H1 (cell line): Measurements from ENCODE around the gene PIK3CA. TPM values are rescaled to one million over a fixed set of nuclear protein-coding genes. Genes with fewer than 3 reads are reported as not detected.
A peak's percentile ranks its signal among the peaks of the same experiment; 100 is the strongest.

ENCODE experiments used
- CTCF ChIA-PET: fragments of 300-600 bp; sonication (Branson Sonifier 250); formaldehyde crosslinking; loops from one replicate; lab custom pipeline; 2021; ENCODE audit not compliant: partially characterized antibody; lab: Charles Lee
- POLR2A ChIA-PET: fragments of 300-600 bp; sonication (Branson Sonifier 250); formaldehyde crosslinking; loops from one replicate; lab custom pipeline; 2021; ENCODE audit warnings: inconsistent platforms; ENCODE audit not compliant: partially characterized antibody; lab: Charles Lee
- DNase-seq, 2 experiments: peaks; one replicate each; pipeline versions ENCODE4 v3.0.0 to v3.0.0-alpha.2; 2010 to 2022; ENCODE audit warnings: low spot score in 2 of 2, low read depth in 1 of 2, mixed read lengths in 1 of 2
- FAIRE-seq: peaks from 2 replicates; lab custom pipeline; 2011; peaks lifted over from hg19 to GRCh38; lab: Jason Lieb, UNC
- H2AFZ ChIP-seq: 2 replicates; pipeline ENCODE4 v1.8.1; 2012; ENCODE audit warnings: low read length, inconsistent platforms
- H2AK5ac ChIP-seq: 2 replicates; pipeline ENCODE4 v1.6.1; 2013; ENCODE audit warnings: low read depth, low read length
- H2BK120ac ChIP-seq: replicated peaks from 2 replicates; pipeline ENCODE3; 2013; ENCODE audit warnings: low read depth, low read length, inconsistent platforms
- H2BK12ac ChIP-seq: 2 replicates; pipeline ENCODE4 v1.6.1; 2013; ENCODE audit warnings: low read depth, low read length
- H2BK15ac ChIP-seq: 2 replicates; pipeline ENCODE4 v1.6.1; 2013; ENCODE audit warnings: low read length
- H2BK20ac ChIP-seq: 2 replicates; pipeline ENCODE4 v1.6.1; 2013; ENCODE audit warnings: low read length
- H2BK5ac ChIP-seq: 2 replicates; pipeline ENCODE4 v1.6.1; 2013; ENCODE audit warnings: low read depth, low read length
- H3K14ac ChIP-seq: 2 replicates; pipeline ENCODE4 v1.6.1; 2013; ENCODE audit warnings: inconsistent platforms; ENCODE audit not compliant: insufficient read length
- H3K18ac ChIP-seq: 2 replicates; pipeline ENCODE4 v1.6.1; 2013; ENCODE audit warnings: low read length; ENCODE audit errors: extremely low read depth
- H3K23ac ChIP-seq: 2 replicates; pipeline ENCODE4 v1.6.1; 2013; ENCODE audit warnings: inconsistent platforms; ENCODE audit not compliant: insufficient read length
- H3K23me2 ChIP-seq: 2 replicates; pipeline ENCODE4 v1.6.1; 2013; ENCODE audit warnings: low read depth, low read length
- H3K27ac ChIP-seq: 2 replicates; pipeline ENCODE4 v1.6.1; 2011; ENCODE audit warnings: low read depth, low read length, inconsistent platforms
- H3K27me3 ChIP-seq, 4 experiments: replicated peaks in 1 of 4; 1 replicate in 1 of 4; 2 replicates in 3 of 4; pipeline versions ENCODE4 v1.6.1 to v1.8.1; 2011 to 2013; ENCODE audit warnings: low read length in 3 of 4, mild to moderate bottlenecking in 3 of 4, inconsistent platforms in 2 of 4, mixed read lengths in 2 of 4, moderate library complexity in 1 of 4; ENCODE audit not compliant: control insufficient read depth in 3 of 4, insufficient read depth in 3 of 4; ENCODE audit errors: extremely low read depth in 1 of 4
- H3K36me3 ChIP-seq, 4 experiments: 2 replicates each; pipeline versions ENCODE4 v1.6.1 to v1.8.1; 2011 to 2013; ENCODE audit warnings: mild to moderate bottlenecking in 4 of 4, low read length in 3 of 4, moderate library complexity in 2 of 4, control low read depth in 1 of 4, inconsistent platforms in 1 of 4; ENCODE audit not compliant: insufficient read depth in 4 of 4, control insufficient read depth in 2 of 4
- H3K4ac ChIP-seq: replicated peaks from 2 replicates; pipeline ENCODE3; 2013; ENCODE audit warnings: low read length, low read depth, mixed read lengths, inconsistent platforms; ENCODE audit not compliant: insufficient read length
- H3K4me1 ChIP-seq, 4 experiments: replicated peaks in 1 of 4; 1 replicate in 1 of 4; 2 replicates in 3 of 4; pipeline versions ENCODE4 v1.6.1 to v1.8.1; 2011 to 2013; ENCODE audit warnings: low read length in 3 of 4, inconsistent platforms in 2 of 4, mixed read lengths in 1 of 4; ENCODE audit not compliant: insufficient read depth in 4 of 4, control insufficient read depth in 3 of 4
- H3K4me2 ChIP-seq, 2 experiments: 2 replicates each; pipeline versions ENCODE4 v1.6.1 to v1.8.1; 2011 to 2013; ENCODE audit warnings: low read depth in 2 of 2, low read length in 2 of 2, control low read depth in 1 of 2, inconsistent platforms in 1 of 2, mild to moderate bottlenecking in 1 of 2; ENCODE audit not compliant: insufficient read depth in 1 of 2
- H3K4me3 ChIP-seq, 4 experiments: fragments of 200-600, 300-600 bp in 1 of 4; sonication (generic), shearing (Covaris generic), sonication (Bioruptor Twin) in 1 of 4; 2 replicates each; pipeline versions ENCODE4 v1.5.1 to v1.8.1; 2011 to 2016; ENCODE audit warnings: low read length in 4 of 4, low read depth in 3 of 4, control low read depth in 2 of 4, inconsistent platforms in 2 of 4, mild to moderate bottlenecking in 2 of 4, mixed read lengths in 1 of 4, moderate library complexity in 1 of 4; ENCODE audit not compliant: insufficient read depth in 2 of 4; ENCODE audit errors: extremely low read depth in 1 of 4
- H3K56ac ChIP-seq: replicated peaks from 2 replicates; pipeline ENCODE3; 2013; ENCODE audit warnings: low read depth, mild to moderate bottlenecking, mixed read lengths, low read length, inconsistent platforms; ENCODE audit not compliant: insufficient read length
- H3K79me1 ChIP-seq: 2 replicates; pipeline ENCODE4 v1.6.1; 2013; ENCODE audit warnings: low read depth, low read length, control low read depth
- H3K79me2 ChIP-seq, 2 experiments: 2 replicates each; pipeline versions ENCODE4 v1.6.1 to v1.8.1; 2012 to 2013; ENCODE audit warnings: low read length in 2 of 2, mild to moderate bottlenecking in 2 of 2, inconsistent platforms in 1 of 2; ENCODE audit not compliant: insufficient read depth in 2 of 2, control insufficient read depth in 1 of 2
- H3K9ac ChIP-seq, 4 experiments: replicated peaks in 1 of 4; 1 replicate in 1 of 4; 2 replicates in 3 of 4; pipeline versions ENCODE4 v1.6.1 to v1.8.1; 2011 to 2013; ENCODE audit warnings: low read depth in 3 of 4, low read length in 3 of 4, control low read depth in 2 of 4, mild to moderate bottlenecking in 2 of 4, moderate library complexity in 2 of 4, inconsistent platforms in 1 of 4; ENCODE audit errors: extremely low read depth in 1 of 4
- H3K9me3 ChIP-seq, 2 experiments: 2 replicates each; pipeline versions ENCODE4 v1.6.1 to v1.8.1; 2012 to 2013; ENCODE audit warnings: mild to moderate bottlenecking in 2 of 2, moderate library complexity in 2 of 2, control low read depth in 1 of 2, inconsistent platforms in 1 of 2, low read depth in 1 of 2, low read length in 1 of 2, mixed read lengths in 1 of 2; ENCODE audit not compliant: insufficient read depth in 2 of 2
- H4K20me1 ChIP-seq, 2 experiments: replicated peaks in 1 of 2; 2 replicates each; pipeline versions ENCODE3 to v1.8.1; 2011 to 2013; ENCODE audit warnings: inconsistent platforms in 2 of 2, low read length in 2 of 2, mild to moderate bottlenecking in 1 of 2; ENCODE audit not compliant: insufficient read depth in 2 of 2, control insufficient read depth in 1 of 2
- H4K5ac ChIP-seq: 2 replicates; pipeline ENCODE4 v1.6.1; 2013; ENCODE audit warnings: low read length, low read depth, mixed read lengths, inconsistent platforms; ENCODE audit not compliant: insufficient read length
- H4K8ac ChIP-seq: 2 replicates; pipeline ENCODE4 v1.8.0; 2013; ENCODE audit warnings: mild to moderate bottlenecking, moderate library complexity, low read length, inconsistent platforms; ENCODE audit not compliant: insufficient read depth; ENCODE audit errors: extremely low read depth
- H4K91ac ChIP-seq: replicated peaks from 2 replicates; pipeline ENCODE3; 2013; ENCODE audit warnings: low read length, mixed read lengths, inconsistent platforms; ENCODE audit not compliant: insufficient read length
- HDAC6 ChIP-seq: IDR thresholded peaks from one replicate; pipeline ENCODE4 v1.7.1; 2012; ENCODE audit warnings: low read depth, mild to moderate bottlenecking, inconsistent platforms, low read length, moderate library complexity
- RAD21 ChIP-seq, 2 experiments: IDR thresholded peaks in 1 of 2; conservative IDR thresholded peaks in 1 of 2; 2 replicates each; pipeline ENCODE4 v1.6.1; 2011; ENCODE audit warnings: low read depth in 2 of 2, low read length in 2 of 2, improper control_type of control experiment in 1 of 2, inconsistent platforms in 1 of 2, mild to moderate bottlenecking in 1 of 2, moderate library complexity in 1 of 2
- SIRT6 ChIP-seq: IDR thresholded peaks from one replicate; pipeline ENCODE4 v1.7.1; 2012; ENCODE audit warnings: low read length, inconsistent platforms
- WGBS, 2 experiments: shearing (Covaris generic) in 1 of 2; methylation state at CpG; one replicate each; pipeline versions ENCODE4 v1.1.6 to v1.1.7; 2013 to 2015; ENCODE audit warnings: low lambda C conversion rate in 2 of 2, mixed read lengths in 2 of 2, inconsistent platforms in 1 of 2, low coverage in 1 of 2, missing lambda C conversion rate in 1 of 2; ENCODE audit not compliant: insufficient replicate concordance in 2 of 2, insufficient coverage in 1 of 2, insufficient read length in 1 of 2; ENCODE audit errors: extremely low coverage in 1 of 2, missing lambda C conversion rate in 1 of 2; 5-methylcytosine and 5-hydroxymethylcytosine counted together
- polyA plus RNA-seq, 7 experiments: library from polyadenylated mRNA; depleted of rRNA in 3 of 7; stranded (reverse) in 5 of 7; unstranded in 2 of 7; fragments of >200 nt in 5 of 7; fragments of 200-250 nt in 2 of 7; gene quantifications; 1 replicate in 5 of 7; 2 replicates in 1 of 7; 4 replicates in 1 of 7; pipeline versions ENCODE4 v1.2.1 to v1.2.3, GENCODE V29; 2011 to 2013; ENCODE audit warnings: missing spikeins in 2 of 7, mixed read lengths in 2 of 7
- total RNA-seq: library from RNA; stranded (reverse); fragmentation: NEBNext Ultra II Directional; extraction: Animal tissue kit (Norgen Biotek cat#: 25700); gene quantifications from 2 replicates; pipeline ENCODE4 v1.2.1, GENCODE V29; 2021
- TF ChIP-seq, protein P1 (sequence below), 3 experiments: IDR thresholded peaks; 1 replicate in 2 of 3; 2 replicates in 1 of 3; pipeline versions ENCODE4 v1.5.1 to v1.6.1; 2011; ENCODE audit warnings: low read length in 3 of 3, mild to moderate bottlenecking in 3 of 3, inconsistent platforms in 2 of 3, low read depth in 1 of 3, moderate library complexity in 1 of 3; ENCODE audit not compliant: insufficient read depth in 1 of 3; ENCODE audit errors: control extremely low read depth in 1 of 3

The PIK3CA gene
- total and polyA plus RNA-seq, 2 of the 8 experiments (the other 6 are each of a cell fraction or from before 2014, with no cell fraction given), result 1.6 to 11.3 TPM

DNA sequence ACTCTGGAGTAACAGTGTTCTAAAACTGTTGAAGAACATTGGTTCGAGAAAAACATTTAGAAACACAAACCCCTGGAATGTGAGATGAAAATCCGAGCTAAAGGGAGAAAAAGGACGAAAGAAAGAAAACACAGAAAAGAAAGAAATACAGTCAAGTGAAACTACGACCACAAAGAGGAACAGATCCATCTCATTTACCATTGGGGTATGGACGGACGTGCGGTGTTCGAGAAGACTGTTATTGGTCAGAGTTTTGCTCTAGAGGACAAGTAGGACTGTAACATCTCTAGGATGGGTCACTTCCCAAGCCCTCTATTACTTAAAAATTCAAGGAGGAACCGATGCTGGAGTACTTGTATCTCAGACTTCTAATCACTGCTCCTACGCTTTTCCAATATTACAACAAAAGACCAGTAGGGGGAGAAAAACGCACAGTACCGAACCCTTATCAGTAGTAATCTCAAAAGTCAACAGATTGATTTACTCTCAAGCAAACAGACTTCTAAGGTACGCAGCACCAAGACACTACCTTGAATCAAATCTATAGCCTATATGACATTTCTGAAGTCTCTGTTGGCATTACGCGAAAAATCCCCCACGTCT, 1.1 kb upstream of the PIK3CA start:
- Histone ChIP-seq H2BK12ac (no peak overlapping the region), H3K9me3 (no peaks in the 10 kb centered on the region), H3K18ac (no peak overlapping the region), H4K8ac (no peak overlapping the region), H3K4me2 (peak overlapping the region; percentile 76 to 77), H3K23ac (no peak overlapping the region), H3K27ac (no peak overlapping the region), H3K56ac (no peak overlapping the region), H3K4me1 (no peaks in the 10 kb centered on the region), H3K4me3 (peak overlapping the region; percentile 89 to 94 (median 92)), H3K23me2 (peaks cover 5% of the 10 kb centered on the region), H2BK120ac (no peak overlapping the region), H2BK5ac (no peak overlapping the region), H3K79me2 (peaks cover 3 to 30% of the 10 kb centered on the region in 2 experiments), H3K9ac (peak overlapping the region in 1 of 4 experiments; percentile 13; a peak in 1 of 7 replicates), H2BK20ac (no peak overlapping the region), H3K79me1 (peaks cover 3% of the 10 kb centered on the region), H2AK5ac (no peak overlapping the region), H3K27me3 (no peaks in the 10 kb centered on the region), H3K4ac (peak overlapping the region; percentile 66), H4K91ac (no peak overlapping the region), H4K20me1 (no peaks in the 10 kb centered on the region), H4K5ac (no peak overlapping the region), H2BK15ac (no peak overlapping the region), H3K14ac (no peak overlapping the region), H3K36me3 (no peaks in the 10 kb centered on the region), H2AFZ (peak overlapping the region; percentile 100)
- TF ChIP-seq, protein P1, sequence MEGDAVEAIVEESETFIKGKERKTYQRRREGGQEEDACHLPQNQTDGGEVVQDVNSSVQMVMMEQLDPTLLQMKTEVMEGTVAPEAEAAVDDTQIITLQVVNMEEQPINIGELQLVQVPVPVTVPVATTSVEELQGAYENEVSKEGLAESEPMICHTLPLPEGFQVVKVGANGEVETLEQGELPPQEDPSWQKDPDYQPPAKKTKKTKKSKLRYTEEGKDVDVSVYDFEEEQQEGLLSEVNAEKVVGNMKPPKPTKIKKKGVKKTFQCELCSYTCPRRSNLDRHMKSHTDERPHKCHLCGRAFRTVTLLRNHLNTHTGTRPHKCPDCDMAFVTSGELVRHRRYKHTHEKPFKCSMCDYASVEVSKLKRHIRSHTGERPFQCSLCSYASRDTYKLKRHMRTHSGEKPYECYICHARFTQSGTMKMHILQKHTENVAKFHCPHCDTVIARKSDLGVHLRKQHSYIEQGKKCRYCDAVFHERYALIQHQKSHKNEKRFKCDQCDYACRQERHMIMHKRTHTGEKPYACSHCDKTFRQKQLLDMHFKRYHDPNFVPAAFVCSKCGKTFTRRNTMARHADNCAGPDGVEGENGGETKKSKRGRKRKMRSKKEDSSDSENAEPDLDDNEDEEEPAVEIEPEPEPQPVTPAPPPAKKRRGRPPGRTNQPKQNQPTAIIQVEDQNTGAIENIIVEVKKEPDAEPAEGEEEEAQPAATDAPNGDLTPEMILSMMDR (IDR thresholded peaks at IDR 0.05; ENCODE audit: control extremely low read depth in 1 of 3, insufficient read depth in 1 of 3, low read depth in 1 of 3, low read length in 3 of 3), result peak in 2 of 3 experiments; percentile 32 to 47; a peak in 2 of 4 replicates
- TF ChIP-seq RAD21 (IDR thresholded peaks at IDR 0.05 in 1 of 2, conservative IDR thresholded peaks at IDR 0.05 in 1 of 2; ENCODE audit: low read depth in 2 of 2, low read length in 2 of 2), result peak; percentile 52 to 54
- TF ChIP-seq HDAC6, result no peak
- TF ChIP-seq SIRT6, result no peak
- POLR2A ChIA-PET, result no interaction called here
- FAIRE-seq (peak; percentile 62), DNase-seq (no peak)
- CTCF ChIA-PET, result interaction anchor here (0.6 to 5.2 kb wide), 17 partner anchors 10 to 173 kb away, joined by 3 to 30 read pairs (median 3); no protein-coding TSS in a partner anchor
- WGBS, 2 experiments, result 19% methylated on average over 16 of the region's 16 CpGs; no CpG with 5 or more reads in 1 of the 2 experiments
